Gastroesophageal sphincter (tissue), 3 donors: ENCODE data around the gene EPHB2.

Source experiments
- EP300 ChIP-seq: sonication (generic); formaldehyde crosslinking; IDR thresholded peaks from one replicate; pipeline ENCODE4 v1.6.1; 2017; ENCODE audit warnings: antibody characterized with exemption, mild to moderate bottlenecking
- TF ChIP-seq, protein P1 (sequence below), 4 experiments: fragments of 200-600 bp in 2 of 4; fragments of 450-650 bp in 2 of 4; sonication (generic) in 1 of 4; IDR thresholded peaks; one replicate each; pipeline ENCODE4 v1.5.1; 2017 to 2019; ENCODE audit warnings: antibody characterized with exemption in 4 of 4, mild to moderate bottlenecking in 2 of 4, moderate library complexity in 2 of 4

DNA sequence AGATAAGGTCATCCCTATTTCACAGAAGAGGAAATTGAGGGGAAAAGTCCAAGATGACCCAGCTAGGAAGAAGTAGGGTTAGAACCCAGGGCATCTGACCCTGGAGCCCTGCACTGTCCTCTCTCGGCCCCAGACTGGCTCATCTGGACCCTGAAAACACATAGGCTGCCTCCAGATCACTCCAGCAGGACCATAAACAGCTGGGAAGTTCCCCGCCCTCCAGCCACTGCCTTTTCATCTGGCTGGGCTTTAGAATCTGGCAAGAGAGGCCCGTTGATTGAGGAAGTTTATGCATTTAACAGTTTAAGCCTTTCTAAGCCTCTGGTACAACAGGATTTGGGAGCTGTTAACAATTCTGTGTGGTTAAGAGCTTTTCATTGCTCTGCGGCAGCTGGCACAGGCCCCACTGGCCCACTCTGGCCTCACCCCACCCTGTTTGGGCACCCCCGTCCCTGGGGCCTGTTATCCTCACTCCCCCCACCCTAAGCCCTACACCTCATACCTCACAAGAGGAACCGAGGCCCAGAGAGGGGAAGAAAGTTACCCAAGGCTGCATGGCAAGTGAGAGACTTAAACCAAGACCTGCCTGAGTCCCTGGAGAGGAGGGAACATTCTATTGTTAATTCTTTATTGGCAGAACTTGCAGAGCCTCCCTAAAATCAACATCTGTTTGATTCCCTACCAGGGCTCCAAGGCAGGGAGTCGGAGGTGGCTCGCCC, 84.2 kb downstream of the EPHB2 start:
- TF ChIP-seq, protein P1, sequence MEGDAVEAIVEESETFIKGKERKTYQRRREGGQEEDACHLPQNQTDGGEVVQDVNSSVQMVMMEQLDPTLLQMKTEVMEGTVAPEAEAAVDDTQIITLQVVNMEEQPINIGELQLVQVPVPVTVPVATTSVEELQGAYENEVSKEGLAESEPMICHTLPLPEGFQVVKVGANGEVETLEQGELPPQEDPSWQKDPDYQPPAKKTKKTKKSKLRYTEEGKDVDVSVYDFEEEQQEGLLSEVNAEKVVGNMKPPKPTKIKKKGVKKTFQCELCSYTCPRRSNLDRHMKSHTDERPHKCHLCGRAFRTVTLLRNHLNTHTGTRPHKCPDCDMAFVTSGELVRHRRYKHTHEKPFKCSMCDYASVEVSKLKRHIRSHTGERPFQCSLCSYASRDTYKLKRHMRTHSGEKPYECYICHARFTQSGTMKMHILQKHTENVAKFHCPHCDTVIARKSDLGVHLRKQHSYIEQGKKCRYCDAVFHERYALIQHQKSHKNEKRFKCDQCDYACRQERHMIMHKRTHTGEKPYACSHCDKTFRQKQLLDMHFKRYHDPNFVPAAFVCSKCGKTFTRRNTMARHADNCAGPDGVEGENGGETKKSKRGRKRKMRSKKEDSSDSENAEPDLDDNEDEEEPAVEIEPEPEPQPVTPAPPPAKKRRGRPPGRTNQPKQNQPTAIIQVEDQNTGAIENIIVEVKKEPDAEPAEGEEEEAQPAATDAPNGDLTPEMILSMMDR (IDR thresholded peaks at IDR 0.05) = no peak
- no peak for TF ChIP-seq EP300
